Left renal pelvis (tissue), 4 donors: ENCODE data around the gene SOX18. TPM values are rescaled to one million over a fixed set of nuclear protein-coding genes. Genes with fewer than 3 reads are reported as not detected.
"Not testable (repeated sequence)": the region's sequence is repeated elsewhere in the genome, so short reads cannot be mapped to it uniquely, and the experiment has no call there.

ENCODE experiments used
- DNase-seq, 4 donors: peaks; one replicate each; pipeline ENCODE4 v3.0.0-alpha.2; 2013; ENCODE audit warnings: low read depth in 4 of 4, low spot score in 3 of 4
- polyA plus RNA-seq, 4 donors: library from polyadenylated mRNA; unstranded; fragments of 120-200 nt; gene quantifications; one replicate each; pipeline ENCODE4 v1.2.1, GENCODE V29; 2013; ENCODE audit not compliant: insufficient read length in 4 of 4

SOX18 gene
- polyA plus RNA-seq, 4 donors = 5.7 to 13.6 (median 8.1) TPM

GRCh38 chr20:64025101-64025825, 24.2 kb downstream of the SOX18 start:
- no peak for DNase-seq

DNA sequence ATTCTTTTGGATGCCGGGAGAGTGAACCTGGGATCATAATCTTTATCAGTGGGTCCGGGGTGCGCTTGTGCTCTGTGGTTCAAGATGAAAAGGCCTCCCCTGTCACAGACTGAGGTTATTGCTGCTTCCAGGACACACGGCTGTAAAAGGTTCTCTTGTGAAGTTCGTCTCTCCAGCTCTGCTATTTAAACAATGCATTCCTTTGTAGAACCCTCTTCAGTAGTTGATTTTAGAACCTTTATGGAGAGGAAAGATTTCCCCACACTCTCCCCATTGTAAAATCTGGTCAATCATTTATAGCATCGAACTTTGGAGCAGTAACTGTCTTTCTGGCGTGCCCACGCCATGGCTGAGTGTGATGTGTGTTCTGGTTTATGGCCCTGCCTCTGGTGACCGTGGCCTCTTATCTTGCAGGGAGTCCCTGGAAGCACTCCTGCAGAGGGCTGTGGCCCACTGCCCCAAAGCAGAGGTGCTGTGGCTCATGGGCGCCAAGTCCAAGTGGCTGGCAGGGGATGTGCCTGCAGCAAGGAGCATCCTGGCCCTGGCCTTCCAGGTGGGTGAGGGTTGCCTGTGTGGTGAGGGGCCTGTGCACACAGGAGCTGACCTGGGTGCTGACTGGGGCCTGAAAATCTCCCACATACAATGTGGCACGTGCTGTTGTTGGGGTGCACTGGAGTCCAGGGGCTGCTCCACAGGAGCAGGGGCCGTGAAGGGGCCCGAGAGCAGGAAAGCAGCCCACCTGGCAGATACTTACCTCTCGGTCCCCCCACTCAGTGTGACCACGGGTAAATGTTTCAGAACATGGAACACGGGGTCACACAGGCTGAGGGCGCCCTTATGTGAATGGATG, 25.1 kb downstream of the SOX18 start:
- DNase-seq = no peak

- DNase-seq = no peak
Measured at GRCh38 chr20:64023361-64024140, 25.9 kb downstream of the SOX18 start.

DNA sequence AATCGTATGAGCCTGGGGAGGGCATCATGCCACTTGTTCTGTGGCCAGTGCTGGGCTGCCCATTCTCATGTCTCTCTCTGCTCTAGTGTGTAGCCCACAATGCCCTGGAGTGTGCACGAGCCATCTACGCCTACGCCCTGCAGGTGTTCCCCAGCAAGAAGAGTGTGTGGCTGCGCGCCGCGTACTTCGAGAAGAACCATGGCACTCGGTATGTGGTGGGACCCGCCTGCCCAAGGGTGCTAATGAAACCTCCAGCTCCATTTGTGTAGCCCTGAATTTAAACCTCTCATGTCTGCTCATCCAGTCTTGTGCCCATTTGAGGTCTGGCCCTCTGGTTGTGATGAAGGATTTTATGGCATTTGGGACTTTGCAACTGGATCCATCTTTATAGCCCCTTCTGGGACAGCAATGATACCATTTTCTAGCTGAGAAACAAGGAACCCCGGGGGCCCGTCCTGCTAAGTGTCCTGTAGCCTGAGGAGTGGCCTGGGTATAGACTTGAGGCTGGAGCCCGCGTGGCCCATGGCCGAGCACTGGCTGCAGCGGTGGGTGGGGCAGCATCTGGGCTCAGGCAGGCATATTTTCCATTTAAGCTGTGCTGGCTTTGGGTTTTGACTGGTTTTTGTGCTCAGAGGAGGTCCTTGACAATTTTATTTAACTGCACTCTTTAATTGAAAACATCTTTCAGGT, 26.6 kb downstream of the SOX18 start:
- no peak for DNase-seq

- DNase-seq = no peak
Measured at GRCh38 chr20:64021124-64021975, 28.1 kb downstream of the SOX18 start.

DNA sequence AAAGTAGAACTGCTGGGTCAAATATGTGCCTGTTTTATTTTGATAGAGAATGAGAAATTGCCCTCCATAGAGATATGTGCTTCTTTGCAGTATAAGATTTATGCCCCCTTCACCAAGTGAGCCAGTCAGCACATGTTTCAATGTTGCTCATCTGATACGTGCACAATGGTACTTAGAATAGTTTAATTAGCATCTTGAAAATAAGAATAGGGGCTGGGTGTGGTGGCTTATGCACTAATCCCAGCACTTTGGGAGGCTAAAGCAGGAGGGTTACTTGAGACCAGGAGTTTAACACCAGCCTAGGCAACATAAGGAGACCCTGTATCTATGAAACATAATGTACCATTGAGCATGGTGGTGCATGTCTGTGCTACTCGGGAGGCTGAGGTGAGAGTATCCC, 33.8 kb downstream of the SOX18 start:
- no peak for DNase-seq

GRCh38 chr20:64012385-64013154, 36.9 kb downstream of the SOX18 start:
- not testable (repeated sequence) for DNase-seq

DNA sequence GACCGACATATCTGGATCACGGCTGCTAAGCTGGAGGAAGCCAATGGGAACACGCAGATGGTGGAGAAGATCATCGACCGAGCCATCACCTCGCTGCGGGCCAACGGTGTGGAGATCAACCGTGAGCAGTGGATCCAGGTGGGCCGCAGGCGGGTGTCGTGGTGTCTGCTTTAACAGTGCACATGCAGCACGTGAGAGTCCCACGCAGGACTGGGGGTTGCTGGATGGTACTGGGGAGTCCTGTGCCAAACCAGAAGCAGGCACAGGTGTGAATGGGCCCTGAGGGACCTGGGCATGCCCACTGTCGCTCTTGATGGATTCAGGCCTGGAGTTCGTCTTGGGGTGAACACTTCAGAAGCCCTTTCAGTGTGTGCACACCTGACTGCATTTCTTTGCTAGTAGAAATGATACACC, 38.1 kb downstream of the SOX18 start:
- no peak for DNase-seq

DNA sequence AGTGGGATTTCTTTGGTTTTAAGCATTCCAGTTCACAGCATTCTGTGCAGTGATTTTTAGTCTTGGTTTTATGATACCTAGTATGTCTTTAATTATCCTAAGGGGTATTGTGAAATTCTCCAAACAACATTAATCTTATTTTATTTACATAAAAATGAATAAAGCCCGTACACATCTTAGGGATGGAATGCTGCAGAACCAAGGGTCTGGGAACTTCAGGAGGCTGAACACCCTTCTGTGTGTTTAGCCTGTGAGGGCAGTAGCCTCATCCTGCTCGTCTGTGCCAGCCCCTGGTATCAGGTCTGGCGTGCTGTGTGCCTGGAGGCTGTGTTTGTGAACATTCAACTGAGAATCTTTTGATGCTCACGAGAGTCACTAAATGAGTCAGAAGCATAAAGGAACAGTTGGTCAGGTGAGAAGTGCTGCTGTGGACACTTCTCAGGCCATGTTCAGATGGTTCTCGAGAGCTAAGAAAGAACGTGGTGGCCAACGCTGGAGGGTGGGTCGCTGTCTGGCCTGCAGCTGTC, 38.7 kb downstream of the SOX18 start:
- no peak for DNase-seq

- no peak for DNase-seq
Measured at GRCh38 chr20:64009811-64010387, 39.5 kb downstream of the SOX18 start.

DNA sequence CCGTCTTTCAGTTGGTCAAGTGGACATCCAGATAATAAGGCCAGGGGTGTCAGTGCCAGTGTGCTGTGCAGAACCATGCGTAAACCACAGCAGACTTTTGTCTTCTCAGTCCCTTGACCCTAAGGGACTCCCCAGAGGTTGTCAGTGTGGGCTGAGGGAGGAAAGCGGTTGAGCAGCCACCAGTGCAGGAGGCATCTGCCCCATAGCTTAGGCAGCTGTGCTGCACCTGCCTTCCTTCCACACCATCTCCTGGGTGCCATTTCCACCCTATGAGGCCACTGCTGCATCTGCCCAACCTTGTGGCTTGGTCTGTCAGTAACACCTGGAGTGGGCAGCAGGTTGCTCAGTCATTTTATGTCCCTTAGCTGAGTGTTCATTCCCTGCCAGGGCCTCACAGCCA, 42.5 kb downstream of the SOX18 start:
- no peak for DNase-seq

DNA sequence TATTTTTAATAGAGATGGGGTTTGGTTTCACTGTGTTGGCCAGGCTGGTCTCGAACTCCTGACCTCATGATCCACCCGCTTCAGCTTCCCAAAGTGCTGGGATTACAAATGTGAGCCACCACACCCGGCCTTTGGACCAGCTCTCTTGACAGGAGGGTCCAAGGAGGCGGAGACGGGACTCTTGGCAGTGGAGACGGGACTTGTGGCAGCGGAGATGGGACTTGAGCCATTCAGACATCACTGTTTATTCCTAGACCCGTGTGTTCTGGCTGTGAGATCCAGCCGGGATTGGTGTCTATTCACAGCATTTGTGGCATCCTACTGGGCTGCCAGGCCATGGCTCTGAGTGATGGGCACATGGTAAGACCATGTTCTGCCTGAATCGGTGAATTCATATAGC, 42.9 kb downstream of the SOX18 start:
- DNase-seq = no peak

GRCh38 chr20:64005394-64005793, 44.0 kb downstream of the SOX18 start:
- no peak for DNase-seq

DNA sequence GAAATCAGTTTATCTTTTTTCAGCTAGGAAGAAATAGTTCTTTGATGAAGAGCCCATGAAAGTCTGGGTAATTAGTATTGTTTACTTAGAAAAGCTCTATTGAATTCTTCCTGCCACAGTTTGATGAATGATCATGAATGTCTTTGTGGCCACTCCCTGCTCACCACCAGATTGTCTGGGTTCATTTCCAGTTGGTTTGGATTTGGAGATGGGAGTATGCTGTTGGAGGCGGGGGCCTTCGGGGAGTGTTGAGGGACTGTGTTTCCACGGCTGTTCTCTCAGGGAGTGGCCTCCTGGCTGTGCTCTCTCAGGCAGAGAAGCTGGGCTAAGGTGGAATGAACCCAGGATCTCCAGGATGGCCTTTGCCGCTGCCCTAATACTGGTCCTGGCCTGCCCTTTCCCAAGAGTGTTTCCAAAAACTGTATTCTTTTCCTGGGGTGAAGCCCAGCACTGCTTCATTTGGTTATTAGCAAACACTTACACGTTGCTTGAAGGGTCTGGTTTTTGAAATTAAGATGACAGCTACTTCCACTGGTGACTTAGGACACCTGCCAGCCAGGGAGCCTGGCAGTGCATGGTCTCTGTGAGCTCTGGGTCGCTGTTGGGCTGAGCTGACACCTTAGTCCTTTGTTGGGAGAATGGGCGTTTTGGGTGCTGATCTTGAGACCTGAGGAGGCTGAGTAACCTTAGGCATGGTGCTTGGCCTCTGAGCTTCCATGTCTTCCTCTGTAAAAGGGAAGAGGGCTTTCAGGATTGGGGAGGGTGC, 45.3 kb downstream of the SOX18 start:
- DNase-seq = no peak

DNA sequence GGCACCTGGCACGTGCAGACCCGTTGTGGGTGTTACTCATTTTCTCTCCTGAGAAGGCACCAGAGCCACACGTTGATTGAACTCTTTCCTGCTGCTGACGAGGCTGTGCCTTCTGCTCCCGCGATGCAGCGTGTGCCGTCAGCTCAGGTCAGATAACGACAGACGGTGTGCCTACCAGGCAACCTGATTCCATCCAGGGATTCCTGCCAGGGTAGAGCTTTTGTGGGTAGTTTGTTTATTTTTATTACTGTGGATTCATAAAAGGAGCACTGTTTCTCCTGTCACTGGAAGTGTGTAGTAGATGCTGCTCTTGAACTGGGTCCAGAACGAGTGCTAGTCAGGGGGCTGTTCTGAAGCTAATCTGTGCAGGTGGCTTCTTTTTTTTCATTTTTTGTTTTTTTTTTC, 47.8 kb downstream of the SOX18 start:
- no peak for DNase-seq

DNA sequence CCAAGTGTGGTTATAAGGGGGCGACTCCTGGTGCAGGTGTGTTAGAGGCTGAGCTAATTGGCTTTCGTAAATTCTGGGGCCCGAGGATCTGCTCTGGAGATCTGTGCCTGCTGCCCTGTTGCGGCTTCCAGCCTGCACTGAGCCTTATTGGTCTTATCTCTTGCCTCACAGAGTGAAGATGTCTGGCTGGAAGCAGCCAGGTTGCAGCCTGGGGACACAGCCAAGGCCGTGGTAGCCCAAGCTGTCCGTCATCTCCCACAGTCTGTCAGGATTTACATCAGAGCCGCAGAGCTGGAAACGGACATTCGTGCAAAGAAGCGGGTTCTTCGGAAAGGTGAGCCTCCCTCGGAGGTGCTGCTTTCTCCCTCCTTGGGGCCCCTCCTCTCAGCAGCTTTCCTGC, 48.5 kb downstream of the SOX18 start:
- DNase-seq = no peak
